HG03575 (cell line): ENCODE results near the gene EPHB6.
A peak's percentile ranks its signal among the peaks of the same experiment; 100 is the strongest.

ENCODE experiments used
- ATAC-seq: cut with Tn5 transposase; IDR thresholded peaks from one replicate; pipeline ENCODE4 v1.9.1; 2021; ENCODE audit not compliant: unreplicated experiment, insufficient number of reproducible peaks, low FRiP score; ENCODE audit errors: extremely low read depth

Gene EPHB6

GRCh38 chr7:142854372-142855113 is at the start of gene EPHB6:
EPHB6 (plus strand) TSS chr7:142855076; CDS start chr7:142863228, 8,152 bp downstream.
- no peak for ATAC-seq

DNA sequence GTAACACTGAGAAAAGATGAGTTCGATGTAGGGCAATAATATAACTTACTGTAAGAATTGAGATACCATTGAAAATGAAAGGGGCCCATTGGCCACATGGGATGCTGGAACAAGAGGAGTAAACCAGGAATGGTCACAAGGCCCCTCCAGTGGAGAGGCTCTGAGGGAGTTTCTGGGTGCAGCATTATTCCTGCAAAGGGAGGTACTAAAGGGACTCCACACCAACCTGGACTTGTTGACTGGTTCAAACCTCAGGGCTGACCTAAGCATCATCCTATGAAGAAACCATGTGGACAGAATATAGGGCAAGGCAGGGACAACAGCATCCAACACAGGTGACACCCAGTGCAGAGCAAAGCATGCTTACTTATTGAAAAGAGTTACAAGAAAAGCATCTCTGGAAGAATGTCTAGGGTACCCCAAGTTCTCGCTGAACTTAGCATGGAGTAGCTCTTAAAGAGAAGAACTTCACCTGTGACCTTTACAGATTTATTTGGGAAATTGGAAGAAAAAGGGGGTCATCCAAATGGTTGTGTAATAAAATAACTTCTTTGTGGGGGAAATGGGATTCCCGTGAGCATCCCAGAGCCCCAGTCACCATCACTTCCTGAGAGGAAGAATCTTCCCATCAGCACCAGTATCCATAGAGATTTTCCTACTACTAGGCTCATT is 49.4 kb upstream of the EPHB6 start:
- ATAC-seq = no peak

- no peak for ATAC-seq
Measured at GRCh38 chr7:142806022-142806356, 48.9 kb upstream of the EPHB6 start.

DNA sequence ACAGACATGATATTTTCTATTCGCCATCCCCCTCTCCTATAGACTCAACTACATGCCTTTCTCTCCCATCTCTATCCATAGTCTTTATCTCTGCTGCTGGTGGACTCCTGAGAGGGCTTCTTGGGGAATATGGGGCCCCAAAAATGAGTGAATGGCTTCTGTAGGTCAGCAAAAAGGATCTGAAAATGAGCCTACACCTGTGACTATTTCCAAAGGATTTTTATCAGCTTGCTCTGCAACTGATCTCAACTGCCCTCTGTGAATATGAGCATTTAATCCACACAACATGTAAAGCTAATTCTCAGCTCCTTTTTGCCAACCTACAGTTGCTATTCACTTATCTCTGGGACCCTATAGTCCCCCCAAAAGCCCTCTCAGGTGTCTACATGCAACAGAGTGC is 47.9 kb upstream of the EPHB6 start:
- ATAC-seq = no peak

DNA sequence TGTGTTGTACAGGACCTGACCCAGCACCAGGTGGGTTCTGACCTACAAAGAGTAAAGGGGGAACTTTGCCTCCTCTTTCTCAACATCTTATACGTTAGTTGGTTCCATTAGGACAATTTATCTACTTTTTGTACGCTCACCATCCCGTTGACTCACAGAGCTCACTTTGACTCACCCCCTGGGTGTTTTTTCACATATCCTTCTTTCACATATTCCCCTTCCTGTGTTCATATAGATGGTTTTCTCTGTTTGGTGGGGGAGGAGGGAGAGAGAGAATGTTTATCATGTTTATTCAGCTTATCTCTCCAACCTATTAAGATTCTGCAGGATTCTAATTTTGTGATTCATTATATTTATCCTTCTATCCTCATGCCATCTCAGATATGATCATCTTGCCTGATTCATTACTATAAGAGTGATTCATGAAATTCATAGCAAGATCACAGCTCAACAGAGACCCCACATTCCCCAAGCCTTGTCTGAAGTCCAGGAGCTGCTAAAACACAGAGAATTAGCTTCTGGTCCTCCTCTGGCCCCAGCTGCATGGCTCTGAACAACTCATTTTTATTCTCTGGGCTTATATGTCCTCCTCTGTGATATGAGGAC is 46.9 kb upstream of the EPHB6 start:
- no peak for ATAC-seq

- ATAC-seq = peak; percentile 3
Measured at GRCh38 chr7:142808461-142808801, 46.4 kb upstream of the EPHB6 start.

GRCh38 chr7:142808802-142809583 is 45.9 kb upstream of the EPHB6 start:
- peak; percentile 72 for ATAC-seq

DNA sequence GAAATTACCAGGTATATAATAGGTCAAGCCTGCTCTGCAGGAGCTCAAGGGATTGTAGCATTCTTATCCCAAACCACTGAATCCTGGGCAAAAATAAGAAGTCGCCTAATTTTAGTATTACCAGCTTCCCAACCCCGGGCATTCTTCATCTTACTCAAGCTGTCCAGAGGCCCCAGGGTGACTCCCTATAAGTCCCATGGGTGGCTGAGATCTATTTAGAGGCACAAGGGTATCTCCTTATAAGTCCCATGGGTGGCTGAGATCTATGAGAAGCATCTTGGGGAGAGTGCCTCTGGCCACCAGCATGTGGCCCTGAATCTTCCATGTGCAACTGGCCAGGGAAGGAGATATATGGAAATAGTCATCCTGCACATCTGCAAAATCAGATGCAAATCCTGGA is 45.2 kb upstream of the EPHB6 start:
- ATAC-seq = no peak

DNA sequence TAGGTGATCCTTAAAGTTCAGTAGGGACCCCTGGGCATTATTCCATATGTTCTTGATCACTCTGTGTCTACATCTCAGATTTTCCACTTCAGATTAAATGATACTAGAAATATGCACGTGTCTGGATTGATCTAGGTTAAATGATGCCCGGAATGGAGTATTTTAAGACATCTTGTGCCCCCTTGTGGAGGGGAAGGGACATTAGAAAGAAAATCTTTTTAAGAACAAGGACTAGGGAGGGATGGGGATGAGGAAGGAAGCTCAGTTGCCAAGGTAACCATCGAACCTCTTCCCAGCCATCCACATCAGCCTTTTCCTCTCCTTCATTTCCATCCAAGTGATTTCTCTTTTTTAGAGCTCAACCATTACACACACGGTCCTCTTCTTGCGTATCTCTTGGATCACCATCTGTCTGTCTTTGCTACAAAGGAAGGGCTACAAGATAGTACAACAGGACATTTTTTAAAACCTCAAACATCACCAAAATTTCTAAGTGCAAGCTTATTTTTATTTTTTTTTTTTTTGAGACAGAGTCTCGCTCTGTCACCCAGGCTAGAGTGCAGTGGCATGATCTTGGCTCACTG is 43.6 kb upstream of the EPHB6 start:
- no peak for ATAC-seq

- ATAC-seq = no peak
Measured at GRCh38 chr7:142812437-142813215, 42.2 kb upstream of the EPHB6 start.

DNA sequence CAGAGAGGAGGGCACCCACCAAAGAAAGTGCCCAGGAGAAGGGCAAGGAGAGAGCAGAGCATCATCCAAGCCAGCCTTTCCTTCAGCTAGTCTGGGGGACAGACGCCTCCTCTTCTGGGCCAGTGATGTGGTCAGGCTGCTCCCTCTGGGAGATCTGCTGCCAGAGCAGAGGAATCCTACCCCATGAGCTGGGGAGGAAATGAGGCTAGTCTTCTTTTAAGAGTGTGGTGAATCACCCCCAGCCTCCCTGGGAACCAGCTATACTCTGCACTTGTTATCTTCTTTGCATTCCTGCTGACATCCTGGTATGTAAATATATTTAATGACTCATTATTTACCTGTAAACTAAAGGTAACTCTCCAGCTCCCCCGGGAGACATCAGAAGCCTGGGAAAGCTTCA is 41.6 kb upstream of the EPHB6 start:
- no peak for ATAC-seq

DNA sequence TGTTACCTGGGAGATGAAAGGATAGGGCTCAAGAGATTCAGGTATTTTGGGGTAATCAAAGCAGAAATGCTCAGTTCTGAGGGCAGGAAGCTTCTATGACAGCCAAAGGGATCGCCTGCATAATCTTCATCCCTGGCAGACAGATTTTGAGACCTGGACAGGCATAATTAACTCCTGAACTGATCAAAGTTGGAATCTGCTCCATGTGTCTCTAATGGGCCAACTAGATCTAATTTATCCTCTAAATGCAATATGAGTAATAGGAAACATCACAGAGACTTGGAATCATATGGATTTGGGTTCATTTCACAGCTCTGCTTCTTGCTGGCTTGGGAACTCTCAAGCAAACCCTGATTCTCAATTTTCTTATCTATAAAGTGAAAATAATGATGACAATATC is 41.2 kb upstream of the EPHB6 start:
- ATAC-seq = no peak

DNA sequence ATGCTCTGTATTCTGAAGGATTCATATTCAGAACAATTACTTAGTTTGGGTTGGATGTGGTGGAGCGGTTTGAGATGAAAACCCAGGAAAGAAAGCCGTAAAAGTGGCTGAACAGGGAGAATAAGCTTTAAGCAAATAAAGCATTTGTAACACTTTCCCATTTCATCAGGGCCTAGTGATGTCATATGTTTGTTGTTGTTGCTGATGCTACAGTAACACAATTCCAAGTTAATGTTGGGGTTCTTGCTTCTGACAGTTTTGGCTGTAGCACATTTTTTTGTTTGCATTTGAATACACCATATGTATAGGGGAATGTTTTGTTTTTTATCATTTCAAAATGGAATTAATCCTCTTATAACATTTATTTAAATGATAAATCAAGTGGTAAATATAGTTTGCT is 40.4 kb upstream of the EPHB6 start:
- no peak for ATAC-seq

DNA sequence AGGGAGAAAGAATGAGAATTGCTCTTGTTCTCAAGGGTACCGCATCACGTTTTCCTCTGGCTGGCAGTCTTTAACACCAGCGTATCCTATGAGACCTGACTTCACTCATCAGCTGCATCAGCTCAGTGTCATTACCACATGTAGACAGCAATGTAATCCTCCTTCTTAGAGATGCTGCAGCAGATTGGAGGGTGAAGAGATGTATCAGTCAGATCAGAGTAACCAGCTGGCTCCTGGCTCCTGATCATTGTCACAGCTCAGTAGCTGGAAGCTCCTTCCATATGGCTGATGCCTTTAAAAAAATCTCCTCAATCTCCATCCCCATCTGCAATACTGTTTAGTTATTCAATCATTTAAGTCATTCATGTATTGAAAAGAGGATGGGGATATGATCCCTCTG is 39.7 kb upstream of the EPHB6 start:
- ATAC-seq = no peak

DNA sequence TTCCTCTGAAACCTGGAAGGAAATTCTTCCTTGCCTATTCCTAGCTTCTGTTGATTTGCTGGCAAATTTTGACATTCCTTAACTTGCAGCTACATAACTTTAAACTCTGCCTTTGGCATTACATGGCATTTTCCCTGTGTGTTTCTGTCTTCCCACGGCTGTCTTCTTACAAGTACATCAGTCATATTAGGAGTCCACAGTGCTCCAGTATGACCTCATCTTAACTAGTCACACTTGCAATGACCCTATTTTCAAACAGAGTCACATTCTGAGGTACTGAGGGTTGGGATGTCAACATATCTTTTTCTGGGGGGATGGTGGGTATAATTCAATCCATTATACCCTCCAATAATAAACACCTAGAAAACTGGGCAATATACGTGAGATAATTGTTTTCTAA is 37.4 kb upstream of the EPHB6 start:
- no peak for ATAC-seq

GRCh38 chr7:142819530-142819929 is 35.3 kb upstream of the EPHB6 start:
- ATAC-seq = no peak

- no peak for ATAC-seq
Measured at GRCh38 chr7:142822714-142823113, 32.2 kb upstream of the EPHB6 start.

DNA sequence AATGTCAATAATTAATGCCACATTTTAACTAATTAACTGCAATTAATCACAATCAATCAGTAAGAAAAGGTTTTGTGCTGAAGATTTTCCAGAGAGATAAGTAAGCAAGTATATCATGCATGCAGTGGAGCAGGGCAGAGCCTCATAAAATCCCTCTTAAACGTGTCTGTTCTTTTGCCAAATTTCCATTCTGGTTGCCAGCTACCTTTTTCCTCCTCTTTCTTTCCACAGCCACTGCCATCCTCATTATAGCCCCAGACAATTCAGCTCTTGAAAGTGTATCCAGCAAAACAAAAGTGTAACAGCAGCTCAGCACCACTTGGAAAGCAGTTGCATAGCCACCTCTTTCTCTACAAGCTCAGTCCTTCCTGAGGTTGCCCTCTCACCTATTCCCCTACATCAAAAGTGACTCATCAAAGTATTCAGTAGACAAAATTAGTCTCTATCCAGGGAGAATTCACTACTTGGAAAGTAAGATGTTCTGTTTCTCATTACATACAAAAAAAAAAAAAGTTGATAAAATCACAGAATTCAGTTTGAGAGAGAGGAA is 26.9 kb upstream of the EPHB6 start:
- no peak for ATAC-seq

- ATAC-seq = no peak
Measured at GRCh38 chr7:142832417-142832816, 22.5 kb upstream of the EPHB6 start.
